Endothelial cell of umbilical vein (primary cell): ENCODE results near the gene NHS. TPM values are rescaled to one million over a fixed set of nuclear protein-coding genes. Genes with fewer than 3 reads are reported as not detected.

Source experiments
- BruUV-seq: library from RNA; stranded (reverse); fragments of 400-500 nt; replicated peaks from 2 replicates; lab custom pipeline; 2021; lab: Mats Ljungman, UMichigan
- CTCF ChIA-PET: fragments of 300-600, 350-600 bp; sonication (Branson Sonifier 250); formaldehyde crosslinking; loops from one replicate; lab custom pipeline; 2021; ENCODE audit warnings: antibody characterized with exemption, inconsistent platforms; lab: Charles Lee
- POLR2A ChIA-PET: fragments of 300-600, 350-600 bp; sonication (Branson Sonifier 250); formaldehyde crosslinking; loops from one replicate; lab custom pipeline; 2021; ENCODE audit warnings: antibody characterized with exemption, inconsistent platforms; lab: Charles Lee
- DNase-seq: peaks from one replicate; pipeline ENCODE4 v3.0.0-alpha.2; 2011; ENCODE audit warnings: low read depth, low spot score
- FAIRE-seq: peaks from 2 replicates; lab custom pipeline; 2011; peaks lifted over from hg19 to GRCh38; lab: Jason Lieb, UNC
- H2AFZ ChIP-seq: 2 replicates; pipeline ENCODE4 v1.6.0; 2012; ENCODE audit warnings: low read depth, low read length, control low read depth, inconsistent platforms
- H3K27ac ChIP-seq: 2 replicates; pipeline ENCODE4 v1.5.1; 2011; ENCODE audit warnings: low read depth, mild to moderate bottlenecking, control low read depth, low read length, moderate library complexity; ENCODE audit not compliant: insufficient read depth
- H3K27me3 ChIP-seq, 2 experiments: 2 replicates each; pipeline versions ENCODE4 v1.6.0 to v1.6.1; 2011; ENCODE audit warnings: low read length in 2 of 2, mixed read lengths in 1 of 2; ENCODE audit not compliant: control insufficient read depth in 2 of 2, insufficient read depth in 2 of 2
- H3K36me3 ChIP-seq, 2 experiments: 2 replicates in 1 of 2; 3 replicates in 1 of 2; pipeline ENCODE4 v1.5.1; 2011; ENCODE audit warnings: low read length in 2 of 2, mild to moderate bottlenecking in 1 of 2, moderate library complexity in 1 of 2; ENCODE audit not compliant: control insufficient read depth in 2 of 2, insufficient read depth in 2 of 2; ENCODE audit errors: extremely low read depth in 1 of 2
- H3K4me1 ChIP-seq: 3 replicates; pipeline ENCODE4 v1.5.1; 2011; ENCODE audit warnings: mild to moderate bottlenecking, low read length; ENCODE audit not compliant: control insufficient read depth, insufficient read depth; ENCODE audit errors: extremely low read depth
- H3K4me2 ChIP-seq: 2 replicates; pipeline ENCODE4 v1.6.1; 2011; ENCODE audit warnings: low read length, control low read depth, mixed read lengths; ENCODE audit not compliant: insufficient read depth
- H3K4me3 ChIP-seq, 3 experiments: fragments of 200-600 bp in 1 of 3; sonication (generic), shearing (Covaris generic) in 1 of 3; replicated peaks in 1 of 3; 2 replicates each; pipeline ENCODE4 v1.5.1; 2011 to 2016; ENCODE audit warnings: control low read depth in 3 of 3, low read length in 3 of 3, mild to moderate bottlenecking in 2 of 3, inconsistent platforms in 1 of 3, low read depth in 1 of 3, moderate library complexity in 1 of 3; ENCODE audit not compliant: insufficient read depth in 1 of 3
- H3K79me2 ChIP-seq: 2 replicates; pipeline ENCODE4 v1.6.0; 2012; ENCODE audit warnings: low read length, inconsistent platforms; ENCODE audit not compliant: control insufficient read depth, insufficient read depth
- H3K9ac ChIP-seq: replicated peaks from 2 replicates; pipeline ENCODE3; 2011; ENCODE audit warnings: low read length, control low read depth; ENCODE audit not compliant: insufficient read depth; ENCODE audit errors: extremely low read depth
- H3K9me1 ChIP-seq: replicated peaks from 3 replicates; pipeline ENCODE4 v1.6.0; 2011; ENCODE audit warnings: mild to moderate bottlenecking, low read length; ENCODE audit not compliant: control insufficient read depth, insufficient read depth; ENCODE audit errors: extremely low read depth
- H3K9me3 ChIP-seq: replicated peaks from 2 replicates; pipeline ENCODE4 v1.5.1; 2012; ENCODE audit warnings: low read length, inconsistent platforms; ENCODE audit not compliant: control insufficient read depth, insufficient read depth
- H4K20me1 ChIP-seq: replicated peaks from 2 replicates; pipeline ENCODE3; 2011; ENCODE audit warnings: mild to moderate bottlenecking, low read length; ENCODE audit not compliant: control insufficient read depth, insufficient read depth; ENCODE audit errors: extremely low read depth
- EZH2 ChIP-seq: IDR thresholded peaks from 2 replicates; pipeline ENCODE4 v1.6.1; 2012; ENCODE audit warnings: borderline replicate concordance, low read depth, mild to moderate bottlenecking, moderate library complexity, low read length, inconsistent platforms; ENCODE audit not compliant: severe bottlenecking
- FOS ChIP-seq: IDR thresholded peaks from 2 replicates; pipeline ENCODE4 v1.6.1; 2011; ENCODE audit warnings: mild to moderate bottlenecking, low read length, moderate library complexity, borderline replicate concordance; ENCODE audit not compliant: insufficient read depth
- GATA2 ChIP-seq: IDR thresholded peaks from 2 replicates; pipeline ENCODE4 v1.7.0; 2011; ENCODE audit warnings: low read depth, mild to moderate bottlenecking, moderate library complexity, mixed read lengths, low read length; ENCODE audit not compliant: insufficient read length, insufficient read depth
- JUN ChIP-seq: IDR thresholded peaks from 2 replicates; pipeline ENCODE4 v1.6.1; 2011; ENCODE audit warnings: borderline replicate concordance, low read depth; ENCODE audit not compliant: insufficient read length, insufficient read depth
- MYC ChIP-seq: IDR thresholded peaks from one replicate; pipeline ENCODE4 v1.6.1; 2011; ENCODE audit warnings: mild to moderate bottlenecking, low read depth, low read length
- POLR2A ChIP-seq: IDR thresholded peaks from 2 replicates; pipeline ENCODE4 v1.6.1; 2012; ENCODE audit warnings: low read depth, mild to moderate bottlenecking, control low read depth, low read length
- POLR2AphosphoS5 ChIP-seq: IDR thresholded peaks from 2 replicates; pipeline ENCODE4 v1.6.1; 2012; ENCODE audit warnings: low read depth, mild to moderate bottlenecking, control low read depth, low read length, moderate library complexity; ENCODE audit not compliant: insufficient read depth
- dilution Hi-C: fragments of 300-500 bp; cut with MboI; formaldehyde crosslinking; loops from one replicate; pipeline ENCODE4 v1.15.0; 2019; ENCODE audit warnings: low sequenced_read_pairs; ENCODE audit not compliant: extremely low pct_ligation_motif_present
- intact Hi-C: fragments of 100-400 bp; cut with micrococcal nuclease; formaldehyde crosslinking; loops from one replicate; pipeline ENCODE4 v1.10.0; 2022
- polyA plus RNA-seq, 4 experiments: library from polyadenylated mRNA; depleted of rRNA in 3 of 4; stranded (reverse) in 3 of 4; unstranded in 1 of 4; fragments of >200 nt; gene quantifications; 2 replicates each; pipeline versions ENCODE4 v1.2.1 to v1.2.3, GENCODE V29; 2011 to 2012; ENCODE audit warnings: missing spikeins in 1 of 4
- total RNA-seq: library from RNA; stranded (reverse); gene quantifications from 2 replicates; pipeline ENCODE4 v1.2.3, GENCODE V29; 2021
- TF ChIP-seq, protein P1 (sequence below): IDR thresholded peaks from 2 replicates; pipeline ENCODE4 v1.6.1; 2011; ENCODE audit not compliant: insufficient read depth, insufficient read length
- TF ChIP-seq, protein P2 (sequence below), 2 donors: IDR thresholded peaks; 1 replicate in 1 of 2; 2 replicates in 1 of 2; pipeline ENCODE4 v1.5.1; 2011; ENCODE audit warnings: low read length in 2 of 2, mild to moderate bottlenecking in 2 of 2, moderate library complexity in 2 of 2, control low read depth in 1 of 2, inconsistent platforms in 1 of 2, low read depth in 1 of 2; ENCODE audit not compliant: insufficient read depth in 1 of 2; ENCODE audit errors: extremely low read depth in 1 of 2

The NHS gene
- total and polyA plus RNA-seq, 2 donors (not counting 3 experiments of a cell fraction or from before 2014, with no cell fraction given): 0.07 to 0.46 TPM

DNA sequence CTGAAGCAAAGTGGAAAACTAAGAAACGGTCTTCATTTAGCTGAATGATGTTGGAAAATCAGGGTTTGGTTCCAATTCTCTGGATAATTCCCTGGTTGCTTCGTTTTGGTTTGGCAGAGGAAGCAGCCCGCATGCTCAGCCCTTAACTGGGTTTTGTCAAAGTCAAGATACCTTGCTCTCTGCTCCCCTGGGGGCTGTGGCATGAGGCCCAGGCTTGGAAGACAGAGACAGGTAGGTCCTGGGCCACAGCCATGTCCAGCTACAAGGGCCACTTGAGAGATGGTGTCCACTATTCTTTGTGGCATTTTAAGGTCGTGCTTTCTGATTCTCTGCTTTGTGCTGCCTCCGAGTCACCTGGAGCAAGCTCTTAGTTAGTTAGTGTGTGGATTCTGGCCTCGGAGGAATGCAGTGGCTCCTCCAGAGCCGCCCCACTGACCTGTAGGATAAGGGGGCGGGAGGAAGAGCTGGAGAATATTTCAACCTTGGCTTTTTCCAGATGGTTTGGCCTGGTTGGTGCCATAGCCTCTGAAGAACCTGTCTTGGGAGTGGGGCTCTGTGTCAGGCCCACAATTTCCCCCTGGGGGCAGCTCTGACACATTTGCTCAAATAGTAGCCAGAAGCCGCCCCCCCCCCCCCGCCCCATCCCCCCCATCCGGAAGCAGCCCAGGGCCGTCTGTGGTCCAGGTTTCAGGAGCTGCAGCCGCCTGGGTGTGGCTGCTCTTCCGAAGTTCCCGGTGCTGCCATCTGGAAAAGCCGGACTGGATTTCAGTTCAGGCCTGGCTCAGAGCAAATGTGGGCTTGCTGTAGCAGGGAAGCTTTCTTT is 147.1 kb downstream of the NHS start:
- no peak for DNase-seq
- H3K27ac ChIP-seq: no peak overlapping the region
- ChIA-PET CTCF (no interaction called here), POLR2A (no interaction called here)
- no peak overlapping the region for H3K4me2 ChIP-seq
- dilution Hi-C loops (no loop called here), intact Hi-C loops (loop anchor here (5.0 kb wide), 1 partner anchor 145 kb away; the partner anchor contains the start of gene NHS)
- H3K79me2 ChIP-seq: no peaks in the 10 kb centered on the region
- BruUV-seq: no TSS peak
- no peaks in the 10 kb centered on the region for H3K4me1 ChIP-seq
- FAIRE-seq: no peak
- H3K36me3 ChIP-seq: no peaks in the 10 kb centered on the region
- no peak overlapping the region for H3K9ac ChIP-seq
- H3K4me3 ChIP-seq: no peak overlapping the region
- H3K9me3 ChIP-seq: no peaks in the 10 kb centered on the region
- no peaks in the 10 kb centered on the region for H3K27me3 ChIP-seq
- TF ChIP-seq EZH2 (no peak), JUN (no peak), GATA2 (no peak), POLR2AphosphoS5 (no peak), MYC (no peak), POLR2A (no peak), FOS (no peak)
- TF ChIP-seq, protein P1, sequence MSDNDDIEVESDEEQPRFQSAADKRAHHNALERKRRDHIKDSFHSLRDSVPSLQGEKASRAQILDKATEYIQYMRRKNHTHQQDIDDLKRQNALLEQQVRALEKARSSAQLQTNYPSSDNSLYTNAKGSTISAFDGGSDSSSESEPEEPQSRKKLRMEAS: no peak
- TF ChIP-seq, protein P2, sequence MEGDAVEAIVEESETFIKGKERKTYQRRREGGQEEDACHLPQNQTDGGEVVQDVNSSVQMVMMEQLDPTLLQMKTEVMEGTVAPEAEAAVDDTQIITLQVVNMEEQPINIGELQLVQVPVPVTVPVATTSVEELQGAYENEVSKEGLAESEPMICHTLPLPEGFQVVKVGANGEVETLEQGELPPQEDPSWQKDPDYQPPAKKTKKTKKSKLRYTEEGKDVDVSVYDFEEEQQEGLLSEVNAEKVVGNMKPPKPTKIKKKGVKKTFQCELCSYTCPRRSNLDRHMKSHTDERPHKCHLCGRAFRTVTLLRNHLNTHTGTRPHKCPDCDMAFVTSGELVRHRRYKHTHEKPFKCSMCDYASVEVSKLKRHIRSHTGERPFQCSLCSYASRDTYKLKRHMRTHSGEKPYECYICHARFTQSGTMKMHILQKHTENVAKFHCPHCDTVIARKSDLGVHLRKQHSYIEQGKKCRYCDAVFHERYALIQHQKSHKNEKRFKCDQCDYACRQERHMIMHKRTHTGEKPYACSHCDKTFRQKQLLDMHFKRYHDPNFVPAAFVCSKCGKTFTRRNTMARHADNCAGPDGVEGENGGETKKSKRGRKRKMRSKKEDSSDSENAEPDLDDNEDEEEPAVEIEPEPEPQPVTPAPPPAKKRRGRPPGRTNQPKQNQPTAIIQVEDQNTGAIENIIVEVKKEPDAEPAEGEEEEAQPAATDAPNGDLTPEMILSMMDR (IDR thresholded peaks at IDR 0.05; ENCODE audit: extremely low read depth in 1 of 2, insufficient read depth in 1 of 2, low read depth in 1 of 2, low read length in 2 of 2): no peak
- H4K20me1 ChIP-seq: no peaks in the 10 kb centered on the region
- H2AFZ ChIP-seq: no peak overlapping the region
- no peaks in the 10 kb centered on the region for H3K9me1 ChIP-seq
